Liver (tissue), 9 donors: Measurements from ENCODE around the gene RGS7. TPM values are rescaled to one million over a fixed set of nuclear protein-coding genes. Genes with fewer than 3 reads are reported as not detected.

Experiments
- DNase-seq: peaks from one replicate; pipeline ENCODE4 v3.0.0-alpha.2; 2017; ENCODE audit warnings: low spot score
- H3K27ac ChIP-seq, 2 donors: one replicate each; pipeline ENCODE4 v1.7.0; 2013; ENCODE audit warnings: inconsistent platforms in 2 of 2, low read length in 2 of 2, control low read depth in 1 of 2, low read depth in 1 of 2, mild to moderate bottlenecking in 1 of 2
- H3K27me3 ChIP-seq, 4 donors: one replicate each; pipeline versions ENCODE4 v1.6.1 to v1.7.0; 2013; ENCODE audit warnings: low read length in 3 of 4, inconsistent platforms in 1 of 4, mild to moderate bottlenecking in 1 of 4, moderate library complexity in 1 of 4; ENCODE audit not compliant: control insufficient read depth in 4 of 4, insufficient read depth in 4 of 4
- H3K36me3 ChIP-seq, 4 donors: one replicate each; pipeline versions ENCODE4 v1.6.1 to v1.7.0; 2013; ENCODE audit warnings: low read length in 3 of 4, mild to moderate bottlenecking in 3 of 4, low read depth in 1 of 4, moderate library complexity in 1 of 4; ENCODE audit not compliant: control insufficient read depth in 4 of 4, insufficient read depth in 3 of 4
- H3K4me1 ChIP-seq, 4 donors: one replicate each; pipeline versions ENCODE4 v1.6.1 to v1.7.0; 2013; ENCODE audit warnings: low read length in 3 of 4, mild to moderate bottlenecking in 3 of 4, moderate library complexity in 1 of 4; ENCODE audit not compliant: control insufficient read depth in 4 of 4, insufficient read depth in 4 of 4
- H3K4me3 ChIP-seq, 3 donors: one replicate each; pipeline versions ENCODE4 v1.6.1 to v1.7.0; 2013; ENCODE audit warnings: low read length in 3 of 3, control low read depth in 1 of 3, low read depth in 1 of 3, mild to moderate bottlenecking in 1 of 3
- H3K9ac ChIP-seq, 2 donors: one replicate each; pipeline ENCODE4 v1.7.0; 2013; ENCODE audit warnings: low read length in 2 of 2, mild to moderate bottlenecking in 2 of 2, moderate library complexity in 2 of 2, control low read depth in 1 of 2, low read depth in 1 of 2
- H3K9me3 ChIP-seq, 4 donors: one replicate each; pipeline versions ENCODE4 v1.6.1 to v1.7.0; 2013; ENCODE audit warnings: low read length in 3 of 4; ENCODE audit not compliant: control insufficient read depth in 4 of 4
- FOXA2 ChIP-seq: IDR thresholded peaks from 2 replicates; pipeline ENCODE4 v1.6.1; 2016; ENCODE audit warnings: antibody characterized with exemption
- NR2F2 ChIP-seq: IDR thresholded peaks from 2 replicates; pipeline ENCODE4 v1.6.1; 2016; ENCODE audit warnings: antibody characterized with exemption
- RAD21 ChIP-seq, 2 donors: IDR thresholded peaks; 2 replicates each; pipeline ENCODE4 v1.6.1; 2016; ENCODE audit warnings: antibody characterized with exemption in 2 of 2, mild to moderate bottlenecking in 2 of 2
- TAF1 ChIP-seq: conservative IDR thresholded peaks from 2 replicates; pipeline ENCODE4 v1.6.1; 2016; ENCODE audit warnings: antibody characterized with exemption, mild to moderate bottlenecking
- WGBS: extraction: QIAGEN DNeasy Blood & Tissue Kit; methylation state at CpG from one replicate; pipeline ENCODE4 v1.1.7; 2013; 5-methylcytosine and 5-hydroxymethylcytosine counted together
- polyA plus RNA-seq, 2 donors: library from polyadenylated mRNA; stranded (reverse) in 1 of 2; unstranded in 1 of 2; fragments of 200-250 nt in 1 of 2; fragments of >200 nt in 1 of 2; fragmentation: Nextera tagmentation in 1 of 2; extraction: Ambion mirVana in 1 of 2; gene quantifications; one replicate each; pipeline versions ENCODE4 v1.2.1 to v1.2.3, GENCODE V29; 2013 to 2015
- total RNA-seq, 2 donors: library from RNA; depleted of rRNA; stranded (reverse); fragments of >200 nt; gene quantifications; one replicate each; pipeline ENCODE4 v1.2.3, GENCODE V29; 2014
- TF ChIP-seq, protein P1 (sequence below): fragments of 150-350 bp; IDR thresholded peaks from 2 replicates; pipeline ENCODE4 v1.5.1; 2017; ENCODE audit warnings: improper control_type of control experiment, low read depth, low read length; ENCODE audit not compliant: missing input control
- TF ChIP-seq, protein P2 (sequence below): IDR thresholded peaks from 2 replicates; pipeline ENCODE4 v1.6.1; 2016; ENCODE audit warnings: antibody characterized with exemption
- TF ChIP-seq, protein P3 (sequence below): IDR thresholded peaks from 2 replicates; pipeline ENCODE4 v1.6.1; 2016; ENCODE audit warnings: antibody characterized with exemption, mild to moderate bottlenecking
- donor health status: healthy.
- donor health status: healthy.
- donor health status: healthy.
- donor health status: healthy.
- donor health status: healthy.

Gene RGS7
- total and polyA plus RNA-seq, 4 donors = 0.05 to 0.18 TPM; not detected in 2

DNA sequence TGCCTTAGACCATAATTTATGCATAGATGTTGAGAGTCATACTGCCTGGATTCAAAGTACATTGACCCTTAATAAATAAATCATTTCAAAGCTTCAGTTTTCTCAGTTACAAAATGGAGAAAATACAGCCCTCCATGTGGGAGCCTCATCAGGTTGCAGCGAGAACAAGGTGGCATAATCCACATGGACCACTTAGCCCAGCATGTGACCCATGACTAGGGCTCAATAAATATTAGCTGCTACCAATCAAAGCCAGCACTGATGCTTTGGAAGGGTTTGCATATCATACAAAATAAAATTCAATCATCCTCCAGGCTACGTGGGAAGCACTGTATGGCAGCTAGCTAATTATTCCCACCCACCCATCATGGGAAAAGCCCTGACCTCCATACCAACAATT, 33.5 kb upstream of the RGS7 start:
- Histone ChIP-seq H3K4me1 (no peaks in the 10 kb centered on the region), H3K4me3 (no peak overlapping the region)
- 71% methylated on average over 2 of the region's 2 CpGs for WGBS

DNA sequence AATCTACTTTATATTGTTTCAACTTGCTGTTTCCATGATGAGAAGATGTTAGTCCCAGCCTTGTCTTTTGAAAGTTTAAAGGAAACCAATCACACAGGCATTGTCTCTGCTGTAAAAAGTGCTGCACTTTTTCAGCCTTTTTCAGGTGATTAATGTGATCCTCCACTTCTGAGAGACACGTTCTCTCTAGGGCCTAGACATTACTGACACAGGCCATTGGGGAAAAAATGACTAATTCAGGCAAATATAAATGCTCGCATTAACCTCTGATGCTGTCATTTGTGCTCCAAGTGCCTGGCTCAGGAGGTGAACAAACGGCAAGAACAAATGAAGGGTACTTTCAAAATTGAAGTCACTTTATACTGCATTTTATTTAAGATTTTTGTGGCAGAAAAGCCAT, 32.4 kb upstream of the RGS7 start:
- no peaks in the 10 kb centered on the region for H3K27me3 ChIP-seq
- no peak overlapping the region for H3K4me3 ChIP-seq
- WGBS = 61% methylated on average over 3 of the region's 3 CpGs
- no peaks in the 10 kb centered on the region for H3K4me1 ChIP-seq
- no peak overlapping the region for H3K27ac ChIP-seq
- H3K9me3 ChIP-seq = no peaks in the 10 kb centered on the region
- no peak overlapping the region for H3K9ac ChIP-seq
- no peak for DNase-seq
- TF ChIP-seq, protein P1, sequence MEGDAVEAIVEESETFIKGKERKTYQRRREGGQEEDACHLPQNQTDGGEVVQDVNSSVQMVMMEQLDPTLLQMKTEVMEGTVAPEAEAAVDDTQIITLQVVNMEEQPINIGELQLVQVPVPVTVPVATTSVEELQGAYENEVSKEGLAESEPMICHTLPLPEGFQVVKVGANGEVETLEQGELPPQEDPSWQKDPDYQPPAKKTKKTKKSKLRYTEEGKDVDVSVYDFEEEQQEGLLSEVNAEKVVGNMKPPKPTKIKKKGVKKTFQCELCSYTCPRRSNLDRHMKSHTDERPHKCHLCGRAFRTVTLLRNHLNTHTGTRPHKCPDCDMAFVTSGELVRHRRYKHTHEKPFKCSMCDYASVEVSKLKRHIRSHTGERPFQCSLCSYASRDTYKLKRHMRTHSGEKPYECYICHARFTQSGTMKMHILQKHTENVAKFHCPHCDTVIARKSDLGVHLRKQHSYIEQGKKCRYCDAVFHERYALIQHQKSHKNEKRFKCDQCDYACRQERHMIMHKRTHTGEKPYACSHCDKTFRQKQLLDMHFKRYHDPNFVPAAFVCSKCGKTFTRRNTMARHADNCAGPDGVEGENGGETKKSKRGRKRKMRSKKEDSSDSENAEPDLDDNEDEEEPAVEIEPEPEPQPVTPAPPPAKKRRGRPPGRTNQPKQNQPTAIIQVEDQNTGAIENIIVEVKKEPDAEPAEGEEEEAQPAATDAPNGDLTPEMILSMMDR = no peak
- TF ChIP-seq NR2F2 (no peak), TAF1 (no peak)
- H3K36me3 ChIP-seq = no peaks in the 10 kb centered on the region

More for the DNA sequence above, 33.5 kb upstream of the RGS7 start:
- TF ChIP-seq, protein P1 = no peak
- TF ChIP-seq RAD21 (IDR thresholded peaks at IDR 0.05) (no peak), TAF1 (no peak), FOXA2 (no peak)
- TF ChIP-seq, protein P2, sequence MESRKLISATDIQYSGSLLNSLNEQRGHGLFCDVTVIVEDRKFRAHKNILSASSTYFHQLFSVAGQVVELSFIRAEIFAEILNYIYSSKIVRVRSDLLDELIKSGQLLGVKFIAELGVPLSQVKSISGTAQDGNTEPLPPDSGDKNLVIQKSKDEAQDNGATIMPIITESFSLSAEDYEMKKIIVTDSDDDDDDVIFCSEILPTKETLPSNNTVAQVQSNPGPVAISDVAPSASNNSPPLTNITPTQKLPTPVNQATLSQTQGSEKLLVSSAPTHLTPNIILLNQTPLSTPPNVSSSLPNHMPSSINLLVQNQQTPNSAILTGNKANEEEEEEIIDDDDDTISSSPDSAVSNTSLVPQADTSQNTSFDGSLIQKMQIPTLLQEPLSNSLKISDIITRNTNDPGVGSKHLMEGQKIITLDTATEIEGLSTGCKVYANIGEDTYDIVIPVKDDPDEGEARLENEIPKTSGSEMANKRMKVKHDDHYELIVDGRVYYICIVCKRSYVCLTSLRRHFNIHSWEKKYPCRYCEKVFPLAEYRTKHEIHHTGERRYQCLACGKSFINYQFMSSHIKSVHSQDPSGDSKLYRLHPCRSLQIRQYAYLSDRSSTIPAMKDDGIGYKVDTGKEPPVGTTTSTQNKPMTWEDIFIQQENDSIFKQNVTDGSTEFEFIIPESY = no peak
- TF ChIP-seq, protein P3, sequence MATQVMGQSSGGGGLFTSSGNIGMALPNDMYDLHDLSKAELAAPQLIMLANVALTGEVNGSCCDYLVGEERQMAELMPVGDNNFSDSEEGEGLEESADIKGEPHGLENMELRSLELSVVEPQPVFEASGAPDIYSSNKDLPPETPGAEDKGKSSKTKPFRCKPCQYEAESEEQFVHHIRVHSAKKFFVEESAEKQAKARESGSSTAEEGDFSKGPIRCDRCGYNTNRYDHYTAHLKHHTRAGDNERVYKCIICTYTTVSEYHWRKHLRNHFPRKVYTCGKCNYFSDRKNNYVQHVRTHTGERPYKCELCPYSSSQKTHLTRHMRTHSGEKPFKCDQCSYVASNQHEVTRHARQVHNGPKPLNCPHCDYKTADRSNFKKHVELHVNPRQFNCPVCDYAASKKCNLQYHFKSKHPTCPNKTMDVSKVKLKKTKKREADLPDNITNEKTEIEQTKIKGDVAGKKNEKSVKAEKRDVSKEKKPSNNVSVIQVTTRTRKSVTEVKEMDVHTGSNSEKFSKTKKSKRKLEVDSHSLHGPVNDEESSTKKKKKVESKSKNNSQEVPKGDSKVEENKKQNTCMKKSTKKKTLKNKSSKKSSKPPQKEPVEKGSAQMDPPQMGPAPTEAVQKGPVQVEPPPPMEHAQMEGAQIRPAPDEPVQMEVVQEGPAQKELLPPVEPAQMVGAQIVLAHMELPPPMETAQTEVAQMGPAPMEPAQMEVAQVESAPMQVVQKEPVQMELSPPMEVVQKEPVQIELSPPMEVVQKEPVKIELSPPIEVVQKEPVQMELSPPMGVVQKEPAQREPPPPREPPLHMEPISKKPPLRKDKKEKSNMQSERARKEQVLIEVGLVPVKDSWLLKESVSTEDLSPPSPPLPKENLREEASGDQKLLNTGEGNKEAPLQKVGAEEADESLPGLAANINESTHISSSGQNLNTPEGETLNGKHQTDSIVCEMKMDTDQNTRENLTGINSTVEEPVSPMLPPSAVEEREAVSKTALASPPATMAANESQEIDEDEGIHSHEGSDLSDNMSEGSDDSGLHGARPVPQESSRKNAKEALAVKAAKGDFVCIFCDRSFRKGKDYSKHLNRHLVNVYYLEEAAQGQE = no peak
- DNase-seq = no peak
- no peaks in the 10 kb centered on the region for H3K36me3 ChIP-seq
- H3K9ac ChIP-seq = no peak overlapping the region
- H3K9me3 ChIP-seq = no peaks in the 10 kb centered on the region
- no peaks in the 10 kb centered on the region for H3K27me3 ChIP-seq
- no peak overlapping the region for H3K27ac ChIP-seq
